ENCODE data around the gene FYTTD1. TPM values are rescaled to one million over a fixed set of nuclear protein-coding genes. Genes with fewer than 3 reads are reported as not detected.

The FYTTD1 gene
- total RNA-seq, 1 experiment from 2014 or later: 45.9 TPM

DNA sequence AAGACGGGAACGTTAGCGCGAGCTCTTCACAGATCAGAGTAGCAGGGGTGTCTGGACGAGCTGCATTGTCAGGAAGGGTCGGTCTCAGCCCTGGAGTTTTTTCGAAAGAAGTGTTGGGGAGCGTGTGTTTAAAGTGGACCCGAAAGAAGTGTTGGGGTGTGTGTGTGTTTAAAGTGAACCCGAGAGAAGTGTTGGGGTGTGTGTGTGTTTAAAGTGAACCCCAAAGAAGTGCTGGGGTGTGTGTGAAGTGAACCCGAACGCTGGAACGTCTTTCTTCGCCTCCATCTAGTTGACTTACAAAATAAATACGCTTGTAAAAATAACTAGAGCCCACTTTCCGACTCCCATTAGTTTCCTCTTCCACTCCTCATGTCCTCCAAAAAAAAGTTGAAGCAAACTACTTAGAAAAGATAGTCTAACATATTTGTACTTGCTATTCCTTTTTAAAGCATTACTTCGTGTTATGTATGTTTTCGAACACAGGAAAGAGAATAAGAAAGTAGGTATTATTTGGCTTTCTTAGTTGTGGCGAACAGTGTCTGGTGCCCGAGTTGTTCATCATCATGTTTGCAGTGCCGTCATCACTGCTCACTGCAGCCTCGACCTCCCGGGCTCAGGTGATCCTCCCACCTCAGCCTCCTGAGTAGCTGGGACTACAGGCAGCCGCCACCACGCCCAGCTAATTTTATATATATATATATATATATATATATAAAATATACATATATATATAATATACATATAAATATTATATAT lies 42.4 kb downstream of the FYTTD1 start:
- Mint-ChIP-seq H3K27me3 (ENCODE audit: insufficient read depth, unreplicated experiment) (no peaks in the 10 kb centered on the region), H3K27ac (ENCODE audit: low read depth, unreplicated experiment) (peak overlapping the region; percentile 90), H3K9me3 (ENCODE audit: unreplicated experiment) (no peaks in the 10 kb centered on the region), H3K36me3 (ENCODE audit: insufficient read depth, unreplicated experiment) (peaks cover 24% of the 10 kb centered on the region), H3K4me3 (ENCODE audit: unreplicated experiment) (peak overlapping the region; percentile 87), H3K4me1 (ENCODE audit: insufficient read depth, unreplicated experiment) (peaks cover 22% of the 10 kb centered on the region)
- ChIA-PET CTCF (interaction anchor here (0.7 kb wide), 1 partner anchor 107 kb away, joined by 3 read pairs; no protein-coding TSS in a partner anchor), POLR2A (interaction anchor here (0.6 to 6.0 kb wide), 17 partner anchors 8 to 1224 kb away, joined by 3 to 55 read pairs (median 4); partner anchors contain the start of genes FBXO45, FYTTD1 and WDR53)
- TF ChIP-seq, protein P1, sequence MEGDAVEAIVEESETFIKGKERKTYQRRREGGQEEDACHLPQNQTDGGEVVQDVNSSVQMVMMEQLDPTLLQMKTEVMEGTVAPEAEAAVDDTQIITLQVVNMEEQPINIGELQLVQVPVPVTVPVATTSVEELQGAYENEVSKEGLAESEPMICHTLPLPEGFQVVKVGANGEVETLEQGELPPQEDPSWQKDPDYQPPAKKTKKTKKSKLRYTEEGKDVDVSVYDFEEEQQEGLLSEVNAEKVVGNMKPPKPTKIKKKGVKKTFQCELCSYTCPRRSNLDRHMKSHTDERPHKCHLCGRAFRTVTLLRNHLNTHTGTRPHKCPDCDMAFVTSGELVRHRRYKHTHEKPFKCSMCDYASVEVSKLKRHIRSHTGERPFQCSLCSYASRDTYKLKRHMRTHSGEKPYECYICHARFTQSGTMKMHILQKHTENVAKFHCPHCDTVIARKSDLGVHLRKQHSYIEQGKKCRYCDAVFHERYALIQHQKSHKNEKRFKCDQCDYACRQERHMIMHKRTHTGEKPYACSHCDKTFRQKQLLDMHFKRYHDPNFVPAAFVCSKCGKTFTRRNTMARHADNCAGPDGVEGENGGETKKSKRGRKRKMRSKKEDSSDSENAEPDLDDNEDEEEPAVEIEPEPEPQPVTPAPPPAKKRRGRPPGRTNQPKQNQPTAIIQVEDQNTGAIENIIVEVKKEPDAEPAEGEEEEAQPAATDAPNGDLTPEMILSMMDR (IDR thresholded peaks at IDR 0.05; ENCODE audit: unreplicated experiment): no peak
- DNase-seq (ENCODE audit: unreplicated experiment): peak; percentile 43
- intact Hi-C loops (cut with micrococcal nuclease): no loop called here
- TSS peak; percentile 43 for BruUV-seq (replicated peaks)

DNA sequence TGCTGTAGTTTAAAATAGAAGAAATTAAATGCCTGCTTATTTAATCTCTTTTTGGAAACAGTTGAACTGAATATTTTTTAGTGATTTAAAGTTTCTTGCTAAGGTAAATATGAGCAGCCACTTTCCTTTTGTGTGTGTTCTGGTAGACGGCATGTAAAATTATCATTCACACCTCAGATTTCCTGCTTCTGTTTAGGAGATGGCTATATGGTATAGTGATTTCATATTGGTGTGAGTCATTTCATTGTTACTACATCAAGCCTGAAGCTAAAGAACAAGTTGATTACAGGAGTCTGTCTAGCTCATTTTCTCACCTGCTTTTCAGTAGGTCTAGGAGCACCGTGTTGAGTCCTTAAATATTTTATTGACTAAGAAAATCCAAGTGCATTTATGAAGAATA lies 43.6 kb downstream of the FYTTD1 start:
- Mint-ChIP-seq H3K4me3 (ENCODE audit: unreplicated experiment) (peak overlapping the region; percentile 47), H3K4me1 (ENCODE audit: insufficient read depth, unreplicated experiment) (peaks cover 22% of the 10 kb centered on the region), H3K27me3 (ENCODE audit: insufficient read depth, unreplicated experiment) (no peaks in the 10 kb centered on the region), H3K27ac (ENCODE audit: low read depth, unreplicated experiment) (peak overlapping the region; percentile 90), H3K9me3 (ENCODE audit: unreplicated experiment) (no peaks in the 10 kb centered on the region), H3K36me3 (ENCODE audit: insufficient read depth, unreplicated experiment) (peaks cover 24% of the 10 kb centered on the region)
- DNase-seq (ENCODE audit: unreplicated experiment): peak; percentile 81
- TF ChIP-seq, protein P1 (IDR thresholded peaks at IDR 0.05; ENCODE audit: unreplicated experiment): no peak
- intact Hi-C loops (cut with micrococcal nuclease): no loop called here
- POLR2A ChIA-PET: interaction anchor here (0.6 to 6.0 kb wide), 10 partner anchors 10 to 1225 kb away, joined by 3 to 55 read pairs (median 5); partner anchors contain the start of genes FBXO45, FYTTD1 and WDR53
- CTCF ChIA-PET: interaction anchor here (0.7 to 1.5 kb wide), 4 partner anchors 33 to 150 kb away, joined by 3 to 7 read pairs (median 3); partner anchors contain the start of gene FYTTD1
- no TSS peak for BruUV-seq (replicated peaks)

DNA sequence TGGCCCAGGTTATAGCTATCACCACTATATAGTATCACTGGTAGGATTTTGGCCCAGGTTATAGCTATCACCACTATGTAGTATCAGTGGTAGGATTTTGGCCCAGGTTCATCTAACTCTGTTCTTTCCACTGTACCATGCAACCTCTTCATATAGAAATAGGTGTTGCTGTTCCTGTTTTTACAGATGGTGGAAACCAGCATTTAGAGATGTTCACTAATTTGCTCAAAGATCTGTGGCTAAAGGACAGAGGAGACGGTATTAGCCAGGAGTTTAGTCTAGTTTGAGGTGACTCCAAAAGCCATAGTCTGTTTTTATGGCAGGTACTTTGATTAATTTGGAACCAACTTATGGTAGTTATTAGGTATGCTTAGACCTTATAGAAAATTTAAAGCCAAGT lies 44.4 kb downstream of the FYTTD1 start:
- Mint-ChIP-seq H3K27me3 (ENCODE audit: insufficient read depth, unreplicated experiment) (no peaks in the 10 kb centered on the region), H3K27ac (ENCODE audit: low read depth, unreplicated experiment) (peak overlapping the region; percentile 90), H3K36me3 (ENCODE audit: insufficient read depth, unreplicated experiment) (peaks cover 30% of the 10 kb centered on the region), H3K4me3 (ENCODE audit: unreplicated experiment) (peak overlapping the region; percentile 10), H3K9me3 (ENCODE audit: unreplicated experiment) (no peaks in the 10 kb centered on the region), H3K4me1 (ENCODE audit: insufficient read depth, unreplicated experiment) (peaks cover 28% of the 10 kb centered on the region)
- DNase-seq (ENCODE audit: unreplicated experiment): no peak
- ChIA-PET POLR2A (interaction anchor here (1.1 to 6.0 kb wide), 7 partner anchors 11 to 156 kb away, joined by 5 to 55 read pairs (median 7); partner anchors contain the start of genes FYTTD1 and RPL35A), CTCF (interaction anchor here (0.9 to 1.5 kb wide), 2 partner anchors 45 to 149 kb away, joined by 3 to 7 read pairs; partner anchors contain the start of gene FYTTD1)
- no TSS peak for BruUV-seq (replicated peaks)
- TF ChIP-seq, protein P1 (IDR thresholded peaks at IDR 0.05; ENCODE audit: unreplicated experiment): no peak
- intact Hi-C loops (cut with micrococcal nuclease): no loop called here

DNA sequence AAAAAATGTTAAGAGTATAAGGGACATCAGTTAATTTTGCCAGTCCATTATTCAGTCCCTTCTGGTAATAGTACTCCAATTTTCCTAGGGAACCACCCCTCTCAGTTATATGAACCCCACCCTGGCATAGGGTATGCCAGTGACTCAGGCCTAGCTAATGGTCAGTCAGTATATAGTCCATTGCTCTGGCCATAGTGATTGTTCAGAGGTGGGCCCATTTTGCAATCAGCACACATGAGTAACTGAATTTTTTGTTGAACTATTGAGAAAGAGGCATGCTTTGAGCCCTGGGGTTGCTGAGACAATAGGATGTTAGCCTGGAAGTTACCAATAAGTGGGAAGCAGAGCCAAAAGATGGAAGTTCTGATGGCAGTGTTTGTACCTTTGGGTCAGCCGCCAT lies 45.5 kb downstream of the FYTTD1 start:
- POLR2A ChIA-PET: interaction anchor here (0.7 to 6.0 kb wide), 5 partner anchors 14 to 155 kb away, joined by 3 to 55 read pairs (median 6); partner anchors contain the start of genes FYTTD1 and RPL35A
- Mint-ChIP-seq H3K27ac (ENCODE audit: low read depth, unreplicated experiment) (peak overlapping the region; percentile 90), H3K27me3 (ENCODE audit: insufficient read depth, unreplicated experiment) (no peaks in the 10 kb centered on the region), H3K36me3 (ENCODE audit: insufficient read depth, unreplicated experiment) (peaks cover 24% of the 10 kb centered on the region), H3K9me3 (ENCODE audit: unreplicated experiment) (no peaks in the 10 kb centered on the region), H3K4me3 (ENCODE audit: unreplicated experiment) (peak overlapping the region; percentile 46), H3K4me1 (ENCODE audit: insufficient read depth, unreplicated experiment) (peaks cover 28% of the 10 kb centered on the region)
- DNase-seq (ENCODE audit: unreplicated experiment): peak; percentile 91
- TF ChIP-seq, protein P1 (IDR thresholded peaks at IDR 0.05; ENCODE audit: unreplicated experiment): no peak
- BruUV-seq (replicated peaks): no TSS peak
- intact Hi-C loops (cut with micrococcal nuclease): no loop called here
- CTCF ChIA-PET: interaction anchor here (1.0 to 1.6 kb wide), 2 partner anchors 11 to 81 kb away, joined by 4 to 7 read pairs; no protein-coding TSS in a partner anchor
